Immature natural killer cell (primary cell): ENCODE results near the gene CCDC134. TPM values are rescaled to one million over a fixed set of nuclear protein-coding genes. Genes with fewer than 3 reads are reported as not detected.

ENCODE experiments used
- DNase-seq, 3 donors: peaks; one replicate each; pipeline ENCODE4 v3.0.0; 2022; ENCODE audit warnings: mixed read lengths in 1 of 3
- H3K27ac Mint-ChIP-seq, 6 donors: one replicate each; pipeline ENCODE4 v1.8.0; 2020; ENCODE audit warnings: mixed read lengths in 6 of 6, mild to moderate bottlenecking in 5 of 6, inconsistent platforms in 4 of 6, moderate library complexity in 3 of 6
- H3K27me3 Mint-ChIP-seq, 3 donors: one replicate each; pipeline ENCODE4 v1.8.0; 2020 to 2021; ENCODE audit warnings: low read depth in 3 of 3, mild to moderate bottlenecking in 3 of 3, mixed read lengths in 3 of 3, moderate library complexity in 3 of 3, inconsistent platforms in 1 of 3
- H3K36me3 Mint-ChIP-seq, 3 donors: one replicate each; pipeline ENCODE4 v1.8.0; 2020; ENCODE audit warnings: mixed read lengths in 3 of 3, inconsistent platforms in 2 of 3, mild to moderate bottlenecking in 2 of 3
- H3K4me1 Mint-ChIP-seq, 2 donors: one replicate each; pipeline ENCODE4 v1.8.0; 2020; ENCODE audit warnings: inconsistent platforms in 2 of 2, mild to moderate bottlenecking in 2 of 2, mixed read lengths in 2 of 2, moderate library complexity in 1 of 2
- H3K4me3 Mint-ChIP-seq, 5 donors: one replicate each; pipeline ENCODE4 v1.8.0; 2020; ENCODE audit warnings: mild to moderate bottlenecking in 5 of 5, mixed read lengths in 5 of 5, inconsistent platforms in 3 of 5, moderate library complexity in 3 of 5
- H3K9me3 Mint-ChIP-seq, 6 donors: one replicate each; pipeline ENCODE4 v1.8.0; 2020; ENCODE audit warnings: mild to moderate bottlenecking in 6 of 6, mixed read lengths in 6 of 6, inconsistent platforms in 4 of 6, moderate library complexity in 3 of 6
- polyA plus RNA-seq, 3 donors: library from polyadenylated mRNA; unstranded; fragments of 300-500 nt; fragmentation: Illumina TruSeq; gene quantifications; one replicate each; pipeline ENCODE4 v1.2.3, GENCODE V29; 2021

The CCDC134 gene
- polyA plus RNA-seq, 3 donors from 2014 or later, result 1.8 to 6.6 (median 4.2) TPM

- H3K36me3 Mint-ChIP-seq, result no peaks in the 10 kb centered on the region
- H3K27ac Mint-ChIP-seq, result peak overlapping the region in 2 of 6 donors; percentile 53 to 62
- H3K4me3 Mint-ChIP-seq, result no peak overlapping the region
- no peak for DNase-seq
- peaks cover 0 to 6% (median 0%) of the 10 kb centered on the region in 3 donors for H3K27me3 Mint-ChIP-seq
- H3K9me3 Mint-ChIP-seq, result no peaks in the 10 kb centered on the region
- peaks cover 20 to 21% of the 10 kb centered on the region in 2 donors for H3K4me1 Mint-ChIP-seq
Measured at GRCh38 chr22:41776381-41776780, 24.1 kb upstream of the CCDC134 start.

GRCh38 chr22:41777749-41778425, 22.6 kb upstream of the CCDC134 start:
- H3K36me3 Mint-ChIP-seq, result no peaks in the 10 kb centered on the region
- H3K27ac Mint-ChIP-seq, result peak overlapping the region in 4 of 6 donors; percentile 37 to 64 (median 52)
- DNase-seq, result no peak
- peaks cover 35 to 36% of the 10 kb centered on the region in 2 donors for H3K4me1 Mint-ChIP-seq
- peaks cover 0 to 6% (median 0%) of the 10 kb centered on the region in 3 donors for H3K27me3 Mint-ChIP-seq
- H3K9me3 Mint-ChIP-seq, result no peaks in the 10 kb centered on the region
- H3K4me3 Mint-ChIP-seq, result no peak overlapping the region

DNA sequence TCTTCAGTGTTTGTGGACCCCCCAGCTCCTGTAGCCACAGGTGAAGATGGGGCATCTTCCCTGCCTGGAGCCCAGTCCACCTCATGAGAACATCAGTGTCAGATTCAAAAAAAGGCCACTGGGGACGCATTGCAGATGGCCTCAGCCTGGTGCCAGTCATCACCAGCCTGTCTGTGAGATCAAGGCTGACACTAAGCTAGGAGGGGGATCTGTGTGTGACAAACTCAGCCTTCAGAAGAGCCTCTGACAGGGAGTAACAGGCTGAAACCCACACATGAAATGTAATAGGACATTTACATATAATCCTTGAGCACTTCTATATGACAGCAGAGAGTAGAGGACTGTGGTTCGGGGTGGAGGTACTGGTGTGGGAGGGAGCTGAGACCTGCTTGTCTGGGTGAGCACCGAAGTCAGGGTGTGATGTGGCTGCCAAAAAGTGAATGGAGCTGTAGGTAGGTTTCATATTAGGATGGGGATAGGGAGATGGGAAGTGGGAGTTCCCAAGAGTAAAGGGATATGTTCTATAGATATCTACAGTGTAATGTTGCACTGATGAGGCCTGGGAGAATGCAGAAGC, 20.5 kb upstream of the CCDC134 start:
- peaks cover 0 to 4% (median 4%) of the 10 kb centered on the region in 3 donors for H3K36me3 Mint-ChIP-seq

GRCh38 chr22:41780746-41781505, 19.6 kb upstream of the CCDC134 start:
- Mint-ChIP-seq H3K4me1 (peaks cover 46 to 47% of the 10 kb centered on the region in 2 donors), H3K36me3 (peaks cover 0 to 4% (median 4%) of the 10 kb centered on the region in 3 donors), H3K27me3 (peaks cover 0 to 6% (median 0%) of the 10 kb centered on the region in 3 donors), H3K9me3 (no peaks in the 10 kb centered on the region), H3K4me3 (peak overlapping the region; percentile 78 to 94 (median 90)), H3K27ac (peak overlapping the region; percentile 98 to 100 (median 100))
- DNase-seq, result peak; percentile 92 to 93 (median 92)

More for the DNA sequence above, 20.5 kb upstream of the CCDC134 start:
- Mint-ChIP-seq H3K9me3 (no peaks in the 10 kb centered on the region), H3K27me3 (peaks cover 0 to 6% (median 0%) of the 10 kb centered on the region in 3 donors), H3K27ac (peak overlapping the region; percentile 98 to 100 (median 100)), H3K4me1 (peaks cover 46 to 47% of the 10 kb centered on the region in 2 donors), H3K4me3 (peak overlapping the region; percentile 69 to 90 (median 87))
- DNase-seq, result peak in 1 of 3 donors; percentile 6

- H3K4me1 Mint-ChIP-seq, result peaks cover 48% of the 10 kb centered on the region in 2 donors
- DNase-seq, result no peak
Measured at GRCh38 chr22:41781507-41781906, 19.0 kb upstream of the CCDC134 start.

GRCh38 chr22:41782316-41782715, 18.2 kb upstream of the CCDC134 start:
- Mint-ChIP-seq H3K4me1 (peaks cover 56% of the 10 kb centered on the region in 2 donors), H3K36me3 (peaks cover 0 to 4% (median 4%) of the 10 kb centered on the region in 3 donors), H3K27ac (peak overlapping the region; percentile 98 to 100 (median 100)), H3K4me3 (peak overlapping the region; percentile 78 to 94 (median 90)), H3K9me3 (no peaks in the 10 kb centered on the region), H3K27me3 (peaks cover 0 to 6% (median 0%) of the 10 kb centered on the region in 3 donors)
- peak; percentile 42 to 56 (median 51) for DNase-seq

More at GRCh38 chr22:41781507-41781906, 19.0 kb upstream of the CCDC134 start:
- Mint-ChIP-seq H3K27ac (peak overlapping the region; percentile 98 to 100 (median 100)), H3K9me3 (no peaks in the 10 kb centered on the region), H3K4me3 (peak overlapping the region; percentile 78 to 94 (median 90)), H3K36me3 (peaks cover 0 to 4% (median 4%) of the 10 kb centered on the region in 3 donors), H3K27me3 (peaks cover 0 to 6% (median 0%) of the 10 kb centered on the region in 3 donors)

DNA sequence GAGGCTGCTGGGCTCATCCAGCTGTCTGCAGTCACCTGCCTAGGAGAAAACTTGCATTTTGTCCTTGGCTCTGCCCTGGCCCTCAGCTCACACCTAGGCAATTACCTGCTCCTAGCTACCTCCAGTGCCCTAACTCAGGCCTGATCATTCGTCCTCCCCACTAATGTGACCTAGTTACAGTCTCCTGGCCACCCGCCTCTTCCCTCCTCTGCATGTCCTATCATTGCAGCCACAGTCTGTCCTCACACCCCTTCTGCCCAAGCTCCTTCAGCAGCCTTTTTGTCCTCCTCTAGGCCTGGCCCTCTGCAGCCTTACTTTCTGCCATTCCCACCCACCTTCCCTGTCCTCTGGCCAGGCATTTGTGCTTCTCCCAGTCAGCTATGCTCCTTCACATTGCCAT, 17.7 kb upstream of the CCDC134 start:
- Mint-ChIP-seq H3K36me3 (peaks cover 0 to 4% (median 4%) of the 10 kb centered on the region in 3 donors), H3K9me3 (no peaks in the 10 kb centered on the region), H3K4me3 (peak overlapping the region; percentile 78 to 94 (median 90)), H3K4me1 (peaks cover 59 to 60% of the 10 kb centered on the region in 2 donors), H3K27me3 (peaks cover 0 to 6% (median 0%) of the 10 kb centered on the region in 3 donors), H3K27ac (peak overlapping the region; percentile 98 to 100 (median 100))
- no peak for DNase-seq

GRCh38 chr22:41787331-41787730, 13.1 kb upstream of the CCDC134 start:
- peaks cover 30 to 43% of the 10 kb centered on the region in 2 donors for H3K4me1 Mint-ChIP-seq
- H3K4me3 Mint-ChIP-seq, result no peak overlapping the region
- H3K36me3 Mint-ChIP-seq, result peaks cover 0 to 23% (median 16%) of the 10 kb centered on the region in 3 donors
- no peaks in the 10 kb centered on the region for H3K9me3 Mint-ChIP-seq
- H3K27ac Mint-ChIP-seq, result peak overlapping the region in 4 of 6 donors; percentile 14 to 56 (median 32)
- DNase-seq, result no peak
- H3K27me3 Mint-ChIP-seq, result peaks cover 0 to 1% (median 0%) of the 10 kb centered on the region in 3 donors

DNA sequence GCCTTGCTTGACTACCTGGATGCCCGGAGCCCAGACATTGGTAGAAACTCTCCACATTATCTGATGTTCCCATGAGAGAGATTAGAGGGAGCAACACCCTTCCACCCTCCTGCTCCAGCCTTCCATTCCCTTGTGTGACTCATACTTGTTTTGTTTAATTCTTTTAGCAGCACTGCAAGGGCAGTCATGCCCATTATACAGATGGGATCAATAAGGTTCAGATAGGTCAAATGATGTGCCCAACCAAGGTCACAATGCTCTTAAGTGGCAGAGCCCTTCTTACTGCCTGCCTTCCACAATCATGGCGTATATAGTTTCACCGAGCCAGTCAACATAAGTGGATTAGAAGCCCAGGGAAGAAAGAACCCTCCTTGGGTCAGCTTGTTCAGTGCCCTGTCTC, 6.6 kb upstream of the CCDC134 start:
- Mint-ChIP-seq H3K27me3 (peaks cover 0 to 1% (median 0%) of the 10 kb centered on the region in 3 donors), H3K36me3 (peaks cover 6 to 45% (median 21%) of the 10 kb centered on the region in 3 donors), H3K4me3 (no peak overlapping the region), H3K9me3 (no peaks in the 10 kb centered on the region), H3K4me1 (peaks cover under 1 to 4% of the 10 kb centered on the region in 2 donors), H3K27ac (no peak overlapping the region)
- no peak for DNase-seq

GRCh38 chr22:41798736-41799135, 1.7 kb upstream of the CCDC134 start:
- Mint-ChIP-seq H3K4me1 (peaks cover 30 to 36% of the 10 kb centered on the region in 2 donors), H3K9me3 (no peaks in the 10 kb centered on the region), H3K27ac (peak overlapping the region; percentile 89 to 98 (median 97)), H3K36me3 (peaks cover 6 to 21% (median 12%) of the 10 kb centered on the region in 3 donors), H3K4me3 (peak overlapping the region in 3 of 5 donors; percentile 97 to 98 (median 98)), H3K27me3 (peaks cover 5 to 10% (median 7%) of the 10 kb centered on the region in 3 donors)
- no peak for DNase-seq

DNA sequence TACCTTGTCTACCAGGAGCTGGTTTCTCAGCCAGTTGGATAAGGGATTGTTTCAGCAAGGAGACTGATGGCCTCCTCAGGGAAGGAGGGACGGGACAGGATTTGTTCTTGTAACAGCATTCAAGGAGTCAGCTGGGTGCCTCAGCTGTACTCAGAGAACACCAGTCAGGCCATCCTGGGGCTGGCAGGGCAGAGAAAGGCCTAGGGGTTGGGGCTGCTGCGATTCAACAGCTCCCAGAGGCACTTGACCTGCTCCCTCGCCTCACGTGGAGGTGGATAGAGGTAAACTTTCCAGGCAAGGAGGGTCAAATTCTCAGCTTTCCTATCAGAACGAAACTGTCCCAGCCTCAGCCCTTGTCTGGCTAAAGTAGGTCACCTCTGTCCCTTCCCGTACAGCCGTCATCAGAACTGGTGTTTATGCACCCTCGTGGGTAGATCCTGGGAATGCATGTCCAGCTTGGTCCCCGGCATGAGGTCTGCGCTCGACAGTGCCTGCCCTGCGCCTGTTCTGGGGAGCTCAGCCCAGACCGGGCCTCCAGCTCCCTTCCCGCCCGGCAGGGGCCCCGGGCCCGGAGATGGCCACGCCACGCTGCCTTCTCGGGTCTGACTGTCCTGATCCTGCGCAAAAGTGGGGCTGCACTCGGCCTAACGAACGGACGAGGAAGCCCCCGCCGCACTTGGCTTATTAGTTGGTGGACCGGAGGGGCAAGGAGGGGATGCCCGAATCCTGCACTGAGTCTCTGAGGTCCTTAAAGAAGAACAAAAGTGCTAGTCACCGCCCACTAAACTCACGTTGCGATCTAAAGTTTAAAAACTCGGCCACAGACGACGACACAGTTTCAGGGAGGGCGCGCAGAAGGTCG, 762 bp upstream of the CCDC134 start:
- H3K36me3 Mint-ChIP-seq, result peaks cover 3 to 12% (median 10%) of the 10 kb centered on the region in 3 donors
- peak overlapping the region; percentile 96 to 99 (median 97) for H3K27ac Mint-ChIP-seq
- peaks cover 5 to 10% (median 7%) of the 10 kb centered on the region in 3 donors for H3K27me3 Mint-ChIP-seq
- peak overlapping the region; percentile 97 to 99 (median 98) for H3K4me3 Mint-ChIP-seq
- no peak for DNase-seq
- H3K4me1 Mint-ChIP-seq, result peaks cover 34 to 42% of the 10 kb centered on the region in 2 donors
- no peaks in the 10 kb centered on the region for H3K9me3 Mint-ChIP-seq

GRCh38 chr22:41801147-41801819, 804 bp downstream of the CCDC134 start:
- H3K27me3 Mint-ChIP-seq, result peaks cover 5 to 10% (median 7%) of the 10 kb centered on the region in 3 donors
- peak overlapping the region; percentile 96 to 99 (median 97) for H3K27ac Mint-ChIP-seq
- peak in 1 of 3 donors; percentile 4 for DNase-seq
- peak overlapping the region; percentile 97 to 99 (median 98) for H3K4me3 Mint-ChIP-seq
- H3K36me3 Mint-ChIP-seq, result peaks cover 0 to 5% (median 3%) of the 10 kb centered on the region in 3 donors
- H3K9me3 Mint-ChIP-seq, result no peaks in the 10 kb centered on the region
- peaks cover 34 to 42% of the 10 kb centered on the region in 2 donors for H3K4me1 Mint-ChIP-seq
